Hematopoietic multipotent progenitor cell treated with erythropoietin and hydrocortisone succinate and interleukin-3 and kit ligand, for 6 days (in vitro differentiated cells): ENCODE results near the gene PCIF1.
"Not testable (repeated sequence)": the region's sequence is repeated elsewhere in the genome, so short reads cannot be mapped to it uniquely, and the experiment has no call there.

Experiments
- DNase-seq: peaks from one replicate; pipeline ENCODE4 v3.0.0-alpha.2; 2015

Gene PCIF1

DNA sequence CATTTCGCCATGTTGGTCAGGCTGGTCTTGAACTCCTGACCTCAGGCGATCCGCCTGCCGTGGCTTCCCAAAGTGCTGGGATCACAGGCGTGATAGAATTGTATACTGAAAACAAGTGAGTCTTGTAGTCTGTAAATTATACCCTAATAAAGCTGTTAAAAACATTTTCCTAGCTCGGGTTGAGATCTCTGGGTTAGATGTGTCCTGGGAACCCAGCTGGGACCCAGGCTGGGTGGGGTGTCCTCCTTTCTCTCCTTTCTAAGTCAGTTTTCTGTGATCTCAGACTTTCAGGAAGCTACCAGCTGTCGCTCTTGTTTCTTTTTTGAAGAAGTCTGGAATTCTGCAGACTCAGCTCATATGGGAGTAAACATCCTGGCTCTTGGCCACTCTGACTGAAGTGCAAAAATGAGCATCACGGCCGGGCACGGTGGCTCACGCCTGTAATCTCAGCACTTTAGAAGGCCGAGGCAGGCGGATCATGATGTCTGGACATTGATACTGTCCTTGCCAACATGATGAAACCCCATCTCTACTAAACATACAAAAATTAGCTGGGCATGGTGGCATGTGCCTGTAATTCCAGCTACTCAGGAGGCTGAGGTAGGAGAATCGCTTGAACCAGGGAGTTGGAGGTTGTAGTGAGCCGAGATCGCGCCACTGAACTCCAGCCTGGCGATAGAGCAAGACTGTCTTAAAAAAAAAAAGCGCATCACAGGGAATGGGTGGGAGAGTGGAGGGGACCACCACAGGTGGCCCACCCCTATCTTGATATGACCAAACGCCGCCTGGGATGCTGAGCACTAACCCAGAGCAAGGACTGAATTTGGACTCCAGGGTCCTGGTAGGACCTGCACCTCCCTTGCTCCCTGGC, 9.9 kb upstream of the PCIF1 start:
- DNase-seq: no peak

DNA sequence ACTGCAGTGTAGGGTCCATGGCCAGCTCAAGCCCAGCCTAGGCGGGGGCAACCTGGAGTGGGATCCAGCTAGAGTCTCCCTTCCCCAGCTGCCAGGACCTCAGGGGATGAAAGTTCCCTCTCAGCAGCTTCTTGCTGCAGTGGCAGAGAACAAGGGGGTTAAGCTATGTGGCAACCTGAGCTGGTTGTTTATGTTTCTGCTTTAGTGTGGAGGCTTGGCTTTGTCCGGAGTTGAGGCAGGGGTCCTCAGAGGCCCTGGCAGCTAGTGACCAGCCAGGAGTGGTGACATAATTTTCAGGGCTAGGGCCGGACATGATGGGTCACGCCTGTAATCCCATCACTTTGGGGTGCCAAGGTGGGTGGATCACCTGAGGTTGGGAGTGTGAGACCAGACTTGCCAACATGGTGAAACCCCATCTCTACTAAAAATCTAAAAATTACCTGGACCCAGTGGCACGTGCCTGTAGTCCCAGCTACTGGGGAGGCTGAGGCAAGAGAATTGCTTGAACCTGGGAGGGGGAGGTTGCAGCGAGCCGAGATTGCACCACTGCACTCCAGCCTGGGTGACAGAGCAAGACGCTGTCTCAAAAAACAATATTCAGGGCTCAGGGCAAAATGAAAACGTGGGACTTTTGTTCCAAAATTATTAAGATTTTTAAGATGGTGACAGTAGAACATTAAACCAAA, 8.5 kb upstream of the PCIF1 start:
- no peak for DNase-seq

DNA sequence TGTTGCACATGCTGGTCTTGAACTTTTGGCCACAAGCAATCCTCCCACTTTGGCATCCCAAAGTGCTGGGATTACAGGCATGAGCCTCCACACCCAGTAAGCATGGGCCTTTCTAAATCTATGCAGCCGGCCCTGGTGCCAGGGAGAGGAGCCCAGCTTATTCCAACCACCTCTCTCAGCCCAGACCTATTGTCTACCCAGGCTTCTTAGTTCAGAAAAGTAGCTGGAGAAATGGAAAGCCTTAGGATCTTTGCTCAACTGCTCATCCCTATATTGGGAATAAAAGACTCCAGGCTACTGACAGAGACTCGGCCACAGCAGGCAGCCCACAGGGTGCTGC, 7.8 kb upstream of the PCIF1 start:
- DNase-seq: no peak

DNA sequence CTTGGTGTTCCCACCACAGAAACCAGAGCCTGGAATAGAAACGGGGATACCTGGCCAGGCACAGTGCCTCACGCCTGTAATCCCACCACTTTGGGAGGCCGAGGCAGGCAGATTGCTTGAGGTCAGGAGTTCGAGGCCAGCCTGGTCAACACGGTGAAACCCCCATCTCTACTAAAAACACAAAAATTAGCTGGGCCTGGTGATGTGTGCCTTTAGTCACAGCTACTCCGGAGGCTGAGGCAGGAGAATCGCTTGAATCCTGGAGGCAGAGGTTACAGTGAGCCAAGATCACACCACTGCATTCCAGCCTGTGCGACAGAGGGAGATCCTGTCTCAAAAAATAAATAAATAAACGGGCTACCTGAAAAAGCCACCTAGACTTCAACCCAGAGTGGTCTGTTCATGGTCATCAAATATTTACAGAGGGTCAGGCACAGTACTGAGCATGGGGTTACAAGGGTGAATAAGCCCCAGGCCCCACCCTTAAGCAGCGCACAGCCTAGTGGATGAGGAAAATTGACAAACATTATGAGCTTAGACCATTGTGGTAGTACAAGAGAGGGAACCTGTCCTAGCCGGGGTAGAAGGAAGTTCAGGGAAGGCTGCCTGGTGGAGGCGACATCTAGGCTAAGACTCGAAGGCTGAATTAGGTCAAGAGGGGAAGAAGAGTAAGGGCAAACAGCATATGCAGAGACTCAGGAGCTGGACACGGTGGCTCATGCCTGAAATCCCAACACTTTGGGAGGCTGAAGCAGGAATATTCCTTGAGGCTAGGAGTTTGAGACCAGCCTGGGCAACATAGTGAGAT, 7.2 kb upstream of the PCIF1 start:
- no peak for DNase-seq

DNA sequence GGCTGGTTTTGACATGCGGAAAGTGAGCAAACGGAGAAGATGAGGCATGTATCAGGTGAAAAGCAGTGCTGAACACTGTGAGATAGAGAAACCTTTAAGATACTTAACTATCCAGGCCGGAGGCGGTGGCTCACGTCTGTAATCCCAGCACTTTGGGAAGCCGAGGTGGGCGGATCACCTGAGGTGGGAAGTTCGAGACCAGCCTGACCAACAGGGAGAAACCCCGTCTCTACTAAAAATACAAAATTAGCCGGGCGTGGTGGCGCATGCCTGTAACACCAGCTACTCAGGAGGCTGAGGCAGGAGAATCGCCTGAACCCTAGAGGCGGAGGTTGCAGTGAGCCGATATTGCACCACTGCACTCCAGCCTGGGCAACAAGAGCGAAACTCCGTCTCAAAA, 2.8 kb upstream of the PCIF1 start:
- not testable (repeated sequence) for DNase-seq

DNA sequence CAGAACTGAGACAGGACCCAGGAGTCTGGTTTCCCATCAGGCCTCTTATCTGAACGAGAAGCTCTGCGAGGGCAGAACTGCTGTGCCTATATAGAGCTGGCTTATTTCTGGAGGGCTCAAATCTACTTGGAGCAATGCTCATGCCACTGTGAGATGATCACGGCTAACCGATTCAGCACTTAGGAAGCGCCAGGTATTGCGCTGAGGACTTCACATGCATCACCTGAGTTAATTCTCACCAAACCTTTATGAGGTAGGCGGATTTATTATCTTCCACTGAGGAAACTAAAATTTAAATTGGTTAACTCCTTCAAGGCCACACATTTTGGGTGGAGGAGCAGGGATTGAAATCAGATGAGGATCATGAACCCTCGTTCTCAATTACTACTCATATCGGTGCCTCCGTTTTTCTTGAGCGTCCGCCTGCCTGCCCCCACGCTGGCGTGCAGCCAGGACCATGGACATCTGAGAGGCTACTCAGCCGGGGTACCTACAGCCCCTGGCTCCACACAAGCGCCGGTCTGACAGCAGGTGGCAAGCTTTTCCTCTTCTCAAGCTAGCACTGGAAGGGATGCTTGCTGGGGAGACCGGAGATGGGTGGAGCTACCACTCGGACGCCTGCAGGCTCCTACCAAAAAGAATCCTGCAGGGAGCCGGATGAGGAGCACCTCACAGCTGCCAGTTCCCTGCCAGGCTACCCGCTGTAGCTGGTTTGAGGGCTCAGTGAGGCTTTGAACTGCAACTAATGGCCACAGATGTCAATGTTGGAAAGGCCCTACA, 1.0 kb upstream of the PCIF1 start:
- peak; percentile 84 for DNase-seq

DNA sequence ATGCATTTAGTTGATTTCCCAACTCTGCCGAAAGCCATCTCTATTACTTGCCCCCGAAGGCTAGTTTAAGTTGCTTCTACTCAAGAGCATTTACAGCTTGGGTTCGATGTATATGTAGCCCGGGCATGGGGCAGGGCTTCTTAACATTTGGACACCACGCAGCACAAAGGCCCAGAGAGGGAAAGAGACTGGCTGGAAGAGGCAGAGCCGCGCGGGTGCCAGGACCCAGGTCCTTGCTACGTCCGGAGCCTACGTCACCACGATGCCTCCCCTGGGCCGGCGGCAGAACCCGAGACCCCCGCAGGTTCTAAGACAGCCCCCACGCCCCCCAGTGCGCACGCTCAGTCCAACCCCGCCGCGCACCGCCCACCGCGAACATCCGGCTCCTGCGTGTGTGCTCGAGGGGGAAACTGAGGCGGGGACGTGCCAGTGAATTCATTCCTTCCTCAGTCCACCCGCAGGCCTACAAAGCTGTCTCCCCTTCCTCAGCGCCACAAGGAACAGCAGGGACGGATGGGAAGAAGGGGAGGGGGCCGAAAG, 367 bp upstream of the PCIF1 start:
- DNase-seq: peak; percentile 63

DNA sequence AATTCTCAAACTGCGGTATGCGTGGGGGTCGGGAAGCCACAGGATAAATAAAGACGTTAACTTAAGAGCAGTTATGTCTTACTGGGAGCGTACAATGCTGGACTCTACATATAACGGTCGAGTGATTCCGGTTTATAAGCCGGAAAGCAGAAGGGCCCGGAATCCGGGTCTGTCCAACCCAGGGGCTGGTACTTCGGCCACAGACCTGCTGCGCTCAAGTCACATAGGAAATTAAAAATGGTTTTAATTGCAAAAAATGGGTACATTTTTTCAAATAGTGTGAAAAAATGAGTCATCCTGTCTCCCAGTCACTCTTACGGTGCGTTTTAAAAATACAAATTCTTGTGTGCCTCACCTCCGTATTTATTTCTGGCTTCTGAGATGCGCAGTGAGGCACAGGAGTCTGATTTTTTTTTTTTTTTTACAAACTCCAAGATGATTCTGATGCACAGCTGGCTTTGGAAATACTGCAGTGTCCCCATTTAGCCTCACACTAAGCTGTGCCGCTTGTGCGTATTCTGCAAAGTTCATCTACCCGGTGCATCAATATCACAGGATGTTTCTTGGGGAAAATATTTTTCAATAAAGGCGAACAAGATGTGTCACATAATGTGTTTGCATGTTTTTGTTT, 1.0 kb downstream of the PCIF1 start:
- no peak for DNase-seq

DNA sequence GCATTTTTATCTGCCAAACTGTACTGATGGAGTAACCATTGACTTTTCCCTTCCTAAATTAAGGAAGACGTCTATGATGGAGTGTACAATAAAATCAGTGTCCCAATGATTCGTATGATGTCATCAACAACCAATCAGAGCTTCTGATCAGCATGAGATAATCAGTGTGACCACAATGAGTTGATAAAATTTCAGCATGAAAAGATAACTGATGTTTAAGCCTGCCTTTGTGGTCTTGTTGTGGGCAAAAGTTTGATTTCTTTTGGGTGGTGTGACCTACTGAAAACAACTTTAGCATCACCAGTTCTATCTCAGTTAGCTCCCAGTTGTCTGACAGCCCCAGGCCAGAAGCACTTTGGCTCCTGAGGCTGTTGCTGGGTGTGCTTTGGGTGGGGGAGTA, 3.3 kb downstream of the PCIF1 start:
- peak; percentile 61 for DNase-seq

DNA sequence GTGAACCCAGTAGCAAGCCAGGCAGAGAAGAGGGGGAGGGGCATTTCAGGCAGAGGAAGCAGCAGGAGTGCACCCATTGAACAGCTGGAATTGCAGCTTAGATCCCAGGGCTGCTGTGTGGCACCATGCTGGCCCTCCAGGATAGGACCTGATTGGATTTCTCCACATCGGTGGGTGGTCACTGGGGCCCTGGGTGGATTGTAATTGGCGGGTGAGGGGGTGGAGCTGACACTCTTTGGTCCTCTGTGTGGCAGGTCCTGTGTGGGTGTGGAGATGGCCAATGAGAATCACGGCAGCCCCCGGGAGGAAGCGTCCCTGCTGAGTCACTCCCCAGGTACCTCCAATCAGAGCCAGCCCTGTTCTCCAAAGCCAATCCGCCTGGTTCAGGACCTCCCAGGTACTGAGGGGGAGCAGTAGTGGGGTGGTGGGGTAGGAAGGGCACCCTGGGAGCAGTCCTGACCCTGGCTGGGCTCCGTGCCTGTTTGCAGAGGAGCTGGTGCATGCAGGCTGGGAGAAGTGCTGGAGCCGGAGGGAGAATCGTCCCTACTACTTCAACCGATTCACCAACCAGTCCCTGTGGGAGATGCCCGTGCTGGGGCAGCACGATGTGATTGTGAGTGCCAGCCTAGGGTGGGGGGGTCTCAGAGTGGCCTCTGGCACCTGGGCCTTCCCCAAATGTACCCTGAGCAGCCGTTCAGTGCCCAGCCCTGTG, 4.4 kb downstream of the PCIF1 start:
- DNase-seq: no peak

DNA sequence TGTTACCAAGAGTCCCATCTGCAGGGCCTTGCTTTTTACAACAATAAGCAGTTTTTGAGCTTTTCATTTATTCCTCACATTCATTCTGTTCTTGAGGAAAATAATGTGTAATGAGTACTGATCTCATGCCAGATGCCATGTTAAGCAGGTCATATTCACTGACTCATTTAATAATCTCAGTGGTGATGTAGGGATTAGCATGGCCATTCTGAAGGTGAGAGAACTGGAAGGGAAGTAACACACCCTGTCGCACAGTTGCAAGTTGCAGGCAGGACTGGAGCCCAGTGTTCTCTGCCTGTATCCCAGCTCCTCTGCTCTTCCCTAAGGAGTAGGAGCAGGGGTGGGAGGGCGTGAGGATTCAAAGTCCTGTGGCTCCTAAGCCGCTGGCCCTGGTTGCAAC, 5.6 kb downstream of the PCIF1 start:
- DNase-seq: no peak

DNA sequence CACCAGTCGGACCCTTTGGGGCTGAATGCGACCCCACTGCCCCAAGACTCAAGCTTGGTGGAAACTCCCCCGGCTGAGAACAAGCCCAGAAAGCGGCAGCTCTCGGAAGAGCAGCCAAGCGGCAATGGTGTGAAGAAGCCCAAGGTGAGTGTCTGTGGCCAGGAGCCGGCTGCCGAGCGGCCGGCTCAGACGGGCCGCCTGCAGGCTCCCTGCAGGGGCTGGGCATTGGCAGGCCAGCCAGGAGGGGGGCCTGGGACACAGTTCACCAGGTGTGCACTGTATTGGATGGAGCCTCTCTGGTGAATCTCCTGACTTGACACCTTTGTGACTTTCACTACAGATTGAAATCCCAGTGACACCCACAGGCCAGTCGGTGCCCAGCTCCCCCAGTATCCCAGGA, 6.0 kb downstream of the PCIF1 start:
- DNase-seq: no peak

DNA sequence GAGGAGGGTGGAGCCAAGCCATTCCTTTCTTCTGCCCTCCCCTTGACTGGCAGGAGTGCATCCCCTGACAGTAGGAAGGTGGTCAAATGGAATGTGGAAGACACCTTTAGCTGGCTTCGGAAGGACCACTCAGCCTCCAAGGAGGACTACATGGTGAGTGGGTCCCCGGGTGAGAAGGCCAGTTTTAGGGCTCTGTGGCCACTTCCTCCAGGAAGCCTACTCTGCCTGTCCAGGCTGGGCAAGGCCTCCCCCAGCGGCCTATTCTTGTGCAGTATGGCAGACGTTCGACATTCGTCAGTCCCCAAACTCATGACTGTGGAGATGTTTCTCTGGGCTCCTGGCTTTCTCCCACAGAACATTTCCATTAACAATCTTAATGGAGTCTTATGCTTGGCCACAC, 9.1 kb downstream of the PCIF1 start:
- DNase-seq: no peak

DNA sequence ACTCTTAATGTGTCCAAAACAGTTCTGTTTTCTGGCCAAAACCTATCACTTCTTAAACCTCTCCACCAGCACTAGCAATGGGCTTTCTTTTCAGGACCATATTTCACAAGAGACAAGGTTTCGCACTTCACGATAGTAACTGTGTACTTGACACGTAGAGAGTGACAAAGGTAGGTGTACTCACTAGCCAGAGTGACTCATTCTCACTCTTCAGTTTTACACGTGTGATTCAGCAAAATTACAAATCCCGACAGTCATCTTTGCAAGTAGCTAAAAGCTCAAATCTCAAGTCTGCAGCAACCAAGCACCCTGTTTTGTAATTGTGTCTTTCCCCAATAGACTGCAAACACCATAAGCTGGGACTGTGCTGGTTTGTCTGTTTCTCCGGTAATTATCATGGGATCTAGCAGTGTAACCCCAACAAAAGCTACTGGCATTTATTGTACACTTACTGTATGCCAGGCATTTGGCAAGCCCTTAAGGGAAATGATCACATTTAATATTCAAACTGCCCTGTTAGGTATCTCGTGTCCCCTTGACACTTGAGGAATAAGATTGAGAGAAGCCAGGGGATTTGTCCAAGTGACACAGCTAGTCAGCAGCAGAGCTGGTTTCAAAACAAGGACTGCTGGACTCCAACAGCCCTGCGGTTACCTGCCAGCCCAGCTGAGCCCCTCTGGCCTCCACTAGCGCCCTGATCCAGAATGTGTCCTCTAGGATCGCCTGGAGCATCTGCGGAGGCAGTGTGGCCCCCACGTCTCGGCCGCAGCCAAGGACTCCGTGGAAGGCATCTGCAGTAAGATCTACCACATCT, 9.9 kb downstream of the PCIF1 start:
- DNase-seq: no peak

DNA sequence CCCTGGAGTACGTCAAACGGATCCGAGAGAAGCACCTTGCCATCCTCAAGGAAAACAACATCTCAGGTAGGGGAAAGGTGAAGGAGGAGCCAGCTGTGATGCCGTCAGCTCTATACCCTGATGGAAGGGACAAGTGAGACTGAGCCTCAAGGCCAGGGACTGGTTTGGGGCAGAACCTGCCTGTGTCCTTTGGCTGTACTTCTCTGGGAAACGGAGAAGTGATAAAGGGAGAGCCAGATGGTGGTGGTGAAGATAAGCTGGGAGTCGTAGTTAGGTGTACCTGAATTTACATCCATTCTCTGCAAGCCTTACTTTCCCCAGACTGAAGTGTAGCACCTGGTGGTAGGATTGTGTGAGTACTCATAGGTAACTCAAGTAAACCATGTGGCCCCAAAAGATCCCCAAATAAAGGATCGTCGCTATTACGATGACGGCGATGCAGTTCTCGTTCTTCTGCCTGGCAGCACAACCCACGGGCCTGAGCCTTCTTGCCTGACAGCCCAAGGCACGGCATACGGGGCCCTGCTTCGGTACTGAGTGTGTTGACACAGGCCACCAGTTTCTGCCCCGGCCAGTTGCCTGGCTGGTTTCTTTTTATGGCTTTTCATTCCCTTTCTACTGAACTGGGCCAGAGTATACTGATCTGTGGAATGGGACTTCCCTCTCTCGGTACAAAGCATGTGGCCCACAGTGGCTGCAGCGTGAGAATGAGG, 10.6 kb downstream of the PCIF1 start:
- DNase-seq: no peak

DNA sequence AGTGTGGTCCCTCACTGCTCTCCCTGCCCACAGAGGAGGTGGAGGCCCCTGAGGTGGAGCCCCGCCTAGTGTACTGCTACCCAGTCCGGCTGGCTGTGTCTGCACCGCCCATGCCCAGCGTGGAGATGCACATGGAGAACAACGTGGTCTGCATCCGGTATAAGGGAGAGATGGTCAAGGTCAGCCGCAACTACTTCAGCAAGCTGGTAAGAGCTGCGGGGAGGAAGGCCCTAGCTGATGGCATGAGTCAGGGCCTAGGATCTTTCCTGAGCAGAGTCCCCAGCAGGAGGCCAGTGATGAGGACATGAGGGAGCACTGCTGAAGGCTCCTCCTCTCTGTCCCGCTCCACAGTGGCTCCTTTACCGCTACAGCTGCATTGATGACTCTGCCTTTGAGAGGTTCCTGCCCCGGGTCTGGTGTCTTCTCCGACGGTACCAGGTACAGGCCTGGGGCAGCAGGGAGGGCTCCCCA, 11.2 kb downstream of the PCIF1 start:
- DNase-seq: no peak

DNA sequence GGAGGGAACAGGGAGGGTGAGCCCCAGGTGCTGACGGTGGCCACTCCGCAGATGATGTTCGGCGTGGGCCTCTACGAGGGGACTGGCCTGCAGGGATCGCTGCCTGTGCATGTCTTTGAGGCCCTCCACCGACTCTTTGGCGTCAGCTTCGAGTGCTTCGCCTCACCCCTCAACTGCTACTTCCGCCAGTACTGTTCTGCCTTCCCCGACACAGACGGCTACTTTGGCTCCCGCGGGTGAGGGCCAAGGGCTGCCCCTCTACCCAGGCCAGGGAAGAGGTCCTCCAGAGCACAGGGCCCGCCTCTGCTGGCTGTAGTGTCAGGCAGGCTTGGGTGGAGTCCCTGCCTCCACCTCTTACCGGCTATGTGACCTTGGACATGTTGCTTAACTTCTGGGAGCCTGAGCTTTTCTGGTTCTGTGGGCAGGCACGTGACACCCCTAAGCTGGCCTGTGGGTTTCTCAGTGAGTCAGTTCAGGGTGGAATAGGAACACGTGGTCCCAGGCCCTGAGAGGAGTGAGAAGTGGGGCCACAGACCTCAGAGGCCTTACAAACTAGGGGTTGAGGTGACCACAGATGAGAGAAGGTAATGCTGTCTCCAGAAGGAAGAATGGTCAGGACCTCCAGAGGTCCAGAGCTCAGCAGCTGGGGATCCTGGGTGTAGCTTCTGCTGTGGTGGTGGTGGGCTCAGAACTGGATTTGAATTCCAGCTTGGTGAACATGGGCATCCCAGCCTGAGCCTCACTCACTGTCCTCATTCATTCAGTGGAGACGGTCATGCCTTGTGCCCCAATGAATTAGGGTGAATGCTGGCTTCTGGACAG, 11.9 kb downstream of the PCIF1 start:
- DNase-seq: peak; percentile 72

DNA sequence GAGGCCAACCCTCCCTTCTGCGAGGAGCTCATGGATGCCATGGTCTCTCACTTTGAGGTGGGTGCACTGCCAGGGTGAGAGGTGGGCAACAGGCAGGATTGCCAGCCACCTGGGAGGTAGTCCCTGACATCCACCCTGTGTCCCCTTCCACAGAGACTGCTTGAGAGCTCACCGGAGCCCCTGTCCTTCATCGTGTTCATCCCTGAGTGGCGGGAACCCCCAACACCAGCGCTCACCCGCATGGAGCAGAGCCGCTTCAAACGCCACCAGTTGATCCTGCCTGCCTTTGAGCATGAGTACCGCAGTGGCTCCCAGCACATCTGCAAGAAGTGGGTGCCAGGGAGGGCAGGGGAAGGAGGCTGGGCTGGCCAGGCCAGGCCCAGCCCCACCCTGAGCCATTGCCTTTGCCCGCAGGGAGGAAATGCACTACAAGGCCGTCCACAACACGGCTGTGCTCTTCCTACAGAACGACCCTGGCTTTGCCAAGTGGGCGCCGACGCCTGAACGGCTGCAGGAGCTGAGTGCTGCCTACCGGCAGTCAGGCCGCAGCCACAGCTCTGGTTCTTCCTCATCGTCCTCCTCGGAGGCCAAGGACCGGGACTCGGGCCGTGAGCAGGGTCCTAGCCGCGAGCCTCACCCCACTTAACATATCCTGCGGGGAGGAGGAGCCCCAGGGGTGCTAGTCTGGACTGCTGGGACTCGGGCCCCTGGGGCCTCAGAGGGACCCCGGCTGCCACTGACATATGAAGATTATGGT, 12.8 kb downstream of the PCIF1 start:
- no peak for DNase-seq
